OCI-LY1 (cell line): ENCODE measurements around the gene SUSD6.

Experiments used
- H2AFZ ChIP-seq: fragments of 200-600 bp; sonication (generic), shearing (Covaris generic); 2 replicates; pipeline ENCODE4 v1.6.0; 2014; ENCODE audit warnings: antibody characterized with exemption, mild to moderate bottlenecking, low read length
- H3F3A ChIP-seq: fragments of 200-600 bp; sonication (generic), shearing (Covaris generic); 2 replicates; pipeline ENCODE4 v1.6.0; 2014; ENCODE audit warnings: mild to moderate bottlenecking, antibody characterized with exemption, low read length, moderate library complexity; ENCODE audit not compliant: insufficient read depth
- H3K27ac ChIP-seq: fragments of 200-600 bp; sonication (generic); 2 replicates; pipeline ENCODE4 v1.5.1; 2014; ENCODE audit warnings: low read length, mixed run types, mild to moderate bottlenecking, low read depth; ENCODE audit not compliant: poor library complexity, severe bottlenecking
- H3K27me3 ChIP-seq: fragments of 200-600 bp; sonication (generic); 2 replicates; pipeline ENCODE4 v1.6.0; 2014; ENCODE audit warnings: antibody characterized with exemption, mild to moderate bottlenecking, low read length, moderate library complexity; ENCODE audit not compliant: insufficient read depth
- H3K36me3 ChIP-seq: fragments of 200-600 bp; sonication (generic); 2 replicates; pipeline ENCODE4 v1.6.1; 2014; ENCODE audit warnings: mild to moderate bottlenecking, antibody characterized with exemption, low read length, moderate library complexity, mixed read lengths; ENCODE audit not compliant: insufficient read depth
- H3K4me1 ChIP-seq: fragments of 200-600 bp; sonication (generic); 2 replicates; pipeline ENCODE4 v1.5.1; 2014; ENCODE audit warnings: mild to moderate bottlenecking, low read length, moderate library complexity; ENCODE audit not compliant: insufficient read depth, severe bottlenecking
- H3K4me2 ChIP-seq: fragments of 200-600 bp; sonication (generic), shearing (Covaris generic); 2 replicates; pipeline ENCODE4 v1.6.1; 2014; ENCODE audit warnings: low read length
- H3K4me3 ChIP-seq: fragments of 200-600 bp; sonication (generic); 2 replicates; pipeline ENCODE4 v1.5.1; 2014; ENCODE audit warnings: low read length, low read depth, mild to moderate bottlenecking, mixed read lengths; ENCODE audit not compliant: poor library complexity, severe bottlenecking
- H3K79me2 ChIP-seq: fragments of 200-600 bp; shearing (Covaris generic); 2 replicates; pipeline ENCODE4 v1.6.1; 2016; ENCODE audit warnings: mixed run types, low read length, mixed read lengths; ENCODE audit not compliant: insufficient read depth
- H3K9ac ChIP-seq: fragments of 200-600 bp; sonication (generic), shearing (Covaris generic); 2 replicates; pipeline ENCODE4 v1.6.1; 2014; ENCODE audit warnings: mild to moderate bottlenecking, low read length, mixed read lengths
- H3K9me2 ChIP-seq: fragments of 200-600 bp; sonication (generic), shearing (Covaris generic); 2 replicates; pipeline ENCODE4 v1.6.1; 2014; ENCODE audit warnings: low read depth, mild to moderate bottlenecking, low read length, mixed read lengths
- H3K9me3 ChIP-seq: fragments of 200-600 bp; shearing (Covaris generic); 2 replicates; pipeline ENCODE4 v1.6.1; 2014; ENCODE audit warnings: low read length, mixed read lengths
- H4K20me1 ChIP-seq: fragments of 200-600 bp; sonication (generic), shearing (Covaris generic); 2 replicates; pipeline ENCODE4 v1.6.0; 2016; ENCODE audit warnings: mild to moderate bottlenecking, low read length; ENCODE audit not compliant: insufficient read depth
- CTCF ChIP-seq: fragments of 200-600 bp; sonication (generic), shearing (Covaris generic); IDR thresholded peaks from 2 replicates; pipeline ENCODE4 v1.5.1; 2017; ENCODE audit warnings: mild to moderate bottlenecking, antibody characterized with exemption, low read length, moderate library complexity, mixed read lengths
- EZH2 ChIP-seq: fragments of 200-600 bp; sonication (generic), shearing (Covaris generic); IDR thresholded peaks from 2 replicates; pipeline ENCODE4 v1.8.0; 2017; ENCODE audit warnings: borderline replicate concordance, mixed run types, mild to moderate bottlenecking, antibody characterized with exemption, low read length, moderate library complexity, mixed read lengths

Gene SUSD6

DNA sequence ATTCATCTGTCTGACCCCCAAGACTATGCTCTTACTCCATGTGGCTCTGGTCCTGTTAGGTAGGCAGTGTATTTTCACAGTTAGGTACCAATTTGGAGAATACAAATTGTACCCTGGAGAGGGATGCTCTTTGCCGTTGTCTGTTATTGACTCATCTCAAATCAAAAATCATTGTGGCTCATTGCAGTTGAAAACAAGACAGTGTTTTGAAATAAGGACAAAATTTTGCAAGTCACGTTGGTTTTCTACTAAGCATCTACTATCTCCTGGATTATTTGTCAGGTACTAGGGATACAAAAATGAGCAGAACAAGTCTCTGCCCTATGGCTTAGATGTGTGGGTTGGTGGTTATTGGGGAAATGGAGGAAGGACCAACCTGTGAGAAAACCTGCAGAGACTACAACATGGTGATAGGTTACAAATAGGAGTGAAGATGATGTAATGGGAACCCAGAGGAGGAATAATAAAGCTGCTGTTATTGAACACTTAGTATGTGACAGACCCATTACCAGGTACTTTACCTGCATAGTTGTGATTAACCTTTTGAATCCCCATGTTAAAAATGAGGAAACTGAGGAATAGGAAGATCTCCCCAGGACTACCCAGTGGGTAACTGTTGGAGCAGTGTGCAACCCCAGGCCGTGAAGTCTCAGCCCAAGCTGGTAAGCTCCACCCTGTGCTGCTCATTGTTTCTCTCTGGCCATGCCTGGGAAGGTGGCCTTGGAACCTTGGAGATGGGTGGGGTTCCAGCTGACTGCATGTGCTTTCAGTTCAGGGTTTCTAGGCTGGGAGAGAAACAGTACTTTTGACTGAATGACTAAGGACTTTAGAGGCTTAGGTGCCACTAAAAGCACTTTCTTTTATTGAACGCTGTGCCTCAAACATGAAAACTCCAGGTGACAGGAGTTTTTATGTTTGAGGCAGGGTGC, 82.7 kb downstream of the SUSD6 start:
- H4K20me1 ChIP-seq: no peaks in the 10 kb centered on the region
- H3K9ac ChIP-seq: peak overlapping the region; percentile 38; the same call in 1 of the 2 replicates

DNA sequence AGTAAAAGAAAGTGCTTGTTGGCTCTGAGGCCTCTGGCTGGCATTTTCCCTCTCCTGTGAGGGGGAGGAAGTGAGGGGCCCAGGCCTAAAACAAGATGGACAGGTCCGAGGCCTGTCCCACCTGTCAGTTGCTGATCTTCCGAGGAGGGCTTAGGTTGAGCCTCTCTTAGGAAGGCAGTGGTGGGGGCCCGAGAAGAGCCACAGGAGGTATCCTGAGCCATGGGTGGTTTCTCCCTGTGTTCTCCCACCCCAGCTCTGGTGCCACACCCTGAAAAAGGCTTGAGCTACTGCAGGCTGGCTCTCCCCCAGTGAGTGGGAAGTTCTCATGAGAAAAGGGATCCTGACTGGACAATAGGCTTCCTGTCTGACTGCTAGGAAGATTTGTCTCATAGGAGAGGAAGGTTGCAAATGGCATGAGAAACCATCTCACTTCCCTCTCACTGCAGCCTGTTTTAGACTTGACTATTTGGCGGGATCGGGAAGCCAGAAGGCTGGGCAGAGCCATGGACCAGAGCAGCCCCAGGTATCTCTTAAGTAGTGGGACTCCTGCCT, 83.4 kb downstream of the SUSD6 start:
- Histone ChIP-seq H3K4me2 (peak overlapping the region; percentile 44; the same call in 1 of the 2 replicates), H4K20me1 (no peaks in the 10 kb centered on the region), H3K9ac (peak overlapping the region; percentile 38; the same call in 1 of the 2 replicates), H3K79me2 (peaks cover 53% of the 10 kb centered on the region), H3K27me3 (no peaks in the 10 kb centered on the region), H3K27ac (peak overlapping the region; percentile 77), H3K9me3 (no peaks in the 10 kb centered on the region), H3K9me2 (no peaks in the 10 kb centered on the region), H2AFZ (no peak overlapping the region), H3K36me3 (peaks cover 5% of the 10 kb centered on the region; the same call in 1 of the 2 replicates), H3F3A (no peaks in the 10 kb centered on the region; the same call in 1 of the 2 replicates), H3K4me3 (peak overlapping the region; percentile 14), H3K4me1 (peaks cover 80% of the 10 kb centered on the region)
- TF ChIP-seq CTCF (no peak), EZH2 (no peak)

More for the DNA sequence above, 82.7 kb downstream of the SUSD6 start:
- no peaks in the 10 kb centered on the region; the same call in 1 of the 2 replicates for H3F3A ChIP-seq
- H3K4me1 ChIP-seq: peaks cover 75% of the 10 kb centered on the region
- peaks cover 5% of the 10 kb centered on the region; the same call in 1 of the 2 replicates for H3K36me3 ChIP-seq
- no peak for TF ChIP-seq EZH2
- peak overlapping the region; percentile 77 for H3K27ac ChIP-seq
- H2AFZ ChIP-seq: no peak overlapping the region
- no peaks in the 10 kb centered on the region for H3K27me3 ChIP-seq
- no peaks in the 10 kb centered on the region for H3K9me2 ChIP-seq
- H3K4me3 ChIP-seq: no peak overlapping the region
- H3K4me2 ChIP-seq: peak overlapping the region; percentile 44; the same call in 1 of the 2 replicates
- no peaks in the 10 kb centered on the region for H3K9me3 ChIP-seq
- peaks cover 55% of the 10 kb centered on the region for H3K79me2 ChIP-seq

- Histone ChIP-seq H3K79me2 (peaks cover 59% of the 10 kb centered on the region), H3K27me3 (no peaks in the 10 kb centered on the region), H2AFZ (no peak overlapping the region), H3K4me3 (peak overlapping the region; percentile 14), H3K27ac (peak overlapping the region; percentile 77), H3K9me2 (no peaks in the 10 kb centered on the region), H3K4me2 (peak overlapping the region; percentile 44; the same call in 1 of the 2 replicates), H3K36me3 (peaks cover 4% of the 10 kb centered on the region; the same call in 1 of the 2 replicates), H3K9ac (peak overlapping the region; percentile 38; the same call in 1 of the 2 replicates), H3K9me3 (no peaks in the 10 kb centered on the region), H3K4me1 (peaks cover 80% of the 10 kb centered on the region), H3F3A (no peaks in the 10 kb centered on the region; the same call in 1 of the 2 replicates), H4K20me1 (no peaks in the 10 kb centered on the region)
- TF ChIP-seq CTCF (no peak), EZH2 (no peak)
Observed at GRCh38 chr14:69695322-69696203, 84.2 kb downstream of the SUSD6 start.
